Smooth muscle cell (in vitro differentiated cells): Measurements from ENCODE around the gene SHC1. TPM values are rescaled to one million over a fixed set of nuclear protein-coding genes. Genes with fewer than 3 reads are reported as not detected.

ENCODE experiments used
- DNase-seq: peaks from one replicate; lab custom pipeline; 2025; ENCODE audit not compliant: unreplicated experiment; lab: John Stamatoyannopoulos, UW
- H2AFZ ChIP-seq: fragments of 200-600 bp; sonication (generic); 2 replicates; pipeline ENCODE4 v1.6.0; 2016; ENCODE audit warnings: antibody characterized with exemption, low read depth, mild to moderate bottlenecking
- H3F3A ChIP-seq: fragments of 200-600 bp; sonication (generic); 2 replicates; pipeline ENCODE4 v1.6.0; 2017; ENCODE audit warnings: antibody characterized with exemption, low read depth
- H3K27ac ChIP-seq: fragments of 200-600 bp; sonication (generic); 2 replicates; pipeline ENCODE4 v1.5.1; 2016; ENCODE audit warnings: low read depth, mild to moderate bottlenecking
- H3K27me3 ChIP-seq: fragments of 200-600 bp; sonication (generic); 2 replicates; pipeline ENCODE4 v1.6.1; 2016; ENCODE audit warnings: low read depth, mild to moderate bottlenecking
- H3K36me3 ChIP-seq: fragments of 200-600 bp; sonication (generic); 2 replicates; pipeline ENCODE4 v1.5.1; 2016; ENCODE audit warnings: low read depth
- H3K4me1 ChIP-seq: fragments of 200-600 bp; sonication (generic); 2 replicates; pipeline ENCODE4 v1.5.1; 2016; ENCODE audit warnings: low read depth
- H3K4me2 ChIP-seq: fragments of 200-600 bp; sonication (generic); 2 replicates; pipeline ENCODE4 v1.6.0; 2016; ENCODE audit warnings: mild to moderate bottlenecking
- H3K4me3 ChIP-seq: fragments of 200-600 bp; sonication (generic); 2 replicates; pipeline ENCODE4 v1.5.1; 2016; ENCODE audit warnings: mild to moderate bottlenecking
- H3K79me2 ChIP-seq: fragments of 200-600 bp; sonication (generic); 2 replicates; pipeline ENCODE4 v1.6.0; 2016; ENCODE audit warnings: low read depth, mild to moderate bottlenecking
- H3K9ac ChIP-seq: fragments of 200-600 bp; sonication (generic); 2 replicates; pipeline ENCODE4 v1.6.0; 2016; ENCODE audit warnings: low read depth
- H3K9me3 ChIP-seq: fragments of 200-600 bp; sonication (generic); replicated peaks from 2 replicates; pipeline ENCODE4 v1.5.1; 2016; ENCODE audit warnings: low read depth
- H4K20me1 ChIP-seq: fragments of 200-600 bp; sonication (generic); 2 replicates; pipeline ENCODE4 v1.6.0; 2016; ENCODE audit warnings: low read depth
- WGBS: methylation state at CpG from one replicate; pipeline ENCODE4 v1.1.7; 2016; ENCODE audit warnings: low lambda C conversion rate; 5-methylcytosine and 5-hydroxymethylcytosine counted together
- polyA plus RNA-seq: library from polyadenylated mRNA; unstranded; fragments of >200 nt; fragmentation: Nextera tagmentation; extraction: Ambion mirVana; gene quantifications from 2 replicates; pipeline ENCODE4 v1.2.1, GENCODE V29; 2016
- total RNA-seq: library from RNA; depleted of rRNA; stranded (reverse); fragments of >200 nt; gene quantifications from 2 replicates; pipeline ENCODE4 v1.2.3, GENCODE V29; 2014
- TF ChIP-seq, protein P1 (sequence below): fragments of 200-600 bp; sonication (generic); IDR thresholded peaks from 2 replicates; pipeline ENCODE4 v1.5.1; 2017; ENCODE audit warnings: borderline replicate concordance, mild to moderate bottlenecking, antibody characterized with exemption; ENCODE audit not compliant: insufficient read depth, poor library complexity, severe bottlenecking

Gene SHC1
- total and polyA plus RNA-seq, 2 experiments from 2014 or later = 207 to 249 TPM

DNA sequence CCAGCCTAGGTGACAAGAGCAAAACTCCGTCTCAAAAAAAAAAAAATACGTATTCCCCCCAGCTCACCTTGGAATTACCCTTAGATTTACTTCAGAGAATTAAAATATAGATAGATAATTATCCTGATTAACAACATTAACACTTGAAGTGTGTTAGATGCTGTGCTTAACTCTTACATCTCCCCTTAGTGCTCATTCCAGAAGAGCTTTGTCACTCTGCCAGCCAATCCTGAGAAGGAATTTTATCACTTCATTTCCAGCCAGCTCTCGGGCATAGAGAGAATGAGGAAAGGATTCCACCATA lies 1.6 kb upstream of the SHC1 start:
- Histone ChIP-seq H4K20me1 (peaks cover 25% of the 10 kb centered on the region), H3K9me3 (no peaks in the 10 kb centered on the region), H2AFZ (no peak overlapping the region), H3K4me3 (peak overlapping the region; percentile 55), H3K4me1 (peaks cover 54% of the 10 kb centered on the region), H3K79me2 (peaks cover 49% of the 10 kb centered on the region), H3K36me3 (no peaks in the 10 kb centered on the region), H3K27me3 (no peaks in the 10 kb centered on the region), H3K4me2 (peak overlapping the region; percentile 94), H3K9ac (peak overlapping the region; percentile 95), H3K27ac (peak overlapping the region; percentile 98), H3F3A (peaks cover 38% of the 10 kb centered on the region)
- WGBS = 7% methylated on average over 3 of the region's 3 CpGs
- TF ChIP-seq, protein P1, sequence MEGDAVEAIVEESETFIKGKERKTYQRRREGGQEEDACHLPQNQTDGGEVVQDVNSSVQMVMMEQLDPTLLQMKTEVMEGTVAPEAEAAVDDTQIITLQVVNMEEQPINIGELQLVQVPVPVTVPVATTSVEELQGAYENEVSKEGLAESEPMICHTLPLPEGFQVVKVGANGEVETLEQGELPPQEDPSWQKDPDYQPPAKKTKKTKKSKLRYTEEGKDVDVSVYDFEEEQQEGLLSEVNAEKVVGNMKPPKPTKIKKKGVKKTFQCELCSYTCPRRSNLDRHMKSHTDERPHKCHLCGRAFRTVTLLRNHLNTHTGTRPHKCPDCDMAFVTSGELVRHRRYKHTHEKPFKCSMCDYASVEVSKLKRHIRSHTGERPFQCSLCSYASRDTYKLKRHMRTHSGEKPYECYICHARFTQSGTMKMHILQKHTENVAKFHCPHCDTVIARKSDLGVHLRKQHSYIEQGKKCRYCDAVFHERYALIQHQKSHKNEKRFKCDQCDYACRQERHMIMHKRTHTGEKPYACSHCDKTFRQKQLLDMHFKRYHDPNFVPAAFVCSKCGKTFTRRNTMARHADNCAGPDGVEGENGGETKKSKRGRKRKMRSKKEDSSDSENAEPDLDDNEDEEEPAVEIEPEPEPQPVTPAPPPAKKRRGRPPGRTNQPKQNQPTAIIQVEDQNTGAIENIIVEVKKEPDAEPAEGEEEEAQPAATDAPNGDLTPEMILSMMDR = no peak
- DNase-seq = no peak

DNA sequence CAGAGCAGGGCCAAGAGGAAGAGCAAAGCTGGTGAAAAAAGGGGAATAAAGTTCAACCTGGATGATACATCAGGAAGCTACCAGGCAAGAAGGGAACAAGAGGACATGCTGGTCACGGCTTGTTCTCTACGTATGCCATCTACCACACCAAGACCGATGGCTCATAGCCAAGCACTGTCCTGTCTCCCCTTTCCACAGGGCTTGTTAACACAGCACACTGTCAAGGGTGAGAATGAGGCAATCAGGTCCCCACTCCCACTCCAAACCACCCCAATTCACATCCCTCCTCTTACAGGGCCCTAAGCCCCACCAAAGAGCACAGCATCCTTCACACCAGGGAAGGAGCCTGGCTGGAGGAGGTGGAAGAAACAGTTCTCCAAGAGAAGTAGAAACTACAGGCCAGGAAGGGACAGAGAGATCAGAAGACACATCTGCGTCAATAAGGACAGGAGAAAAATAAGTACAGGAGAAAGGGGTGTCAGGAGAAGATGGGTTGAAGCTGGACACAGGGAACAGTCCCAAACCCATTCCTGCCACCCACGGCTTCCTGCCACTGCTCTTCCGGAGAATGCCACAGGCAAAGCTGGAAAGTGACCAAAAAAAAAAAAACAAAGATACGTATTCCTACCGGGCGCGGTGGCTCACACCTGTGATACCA lies 923 bp upstream of the SHC1 start:
- no peaks in the 10 kb centered on the region for H3K36me3 ChIP-seq
- TF ChIP-seq, protein P1 = no peak
- H3F3A ChIP-seq = peaks cover 42% of the 10 kb centered on the region
- H3K79me2 ChIP-seq = peaks cover 49% of the 10 kb centered on the region
- peaks cover 32% of the 10 kb centered on the region for H4K20me1 ChIP-seq
- H3K4me2 ChIP-seq = peak overlapping the region; percentile 94
- no peak for DNase-seq
- 45% methylated on average over 10 of the region's 10 CpGs for WGBS
- H3K27ac ChIP-seq = peak overlapping the region; percentile 98
- H3K27me3 ChIP-seq = no peaks in the 10 kb centered on the region
- H3K4me1 ChIP-seq = peaks cover 53% of the 10 kb centered on the region
- no peaks in the 10 kb centered on the region for H3K9me3 ChIP-seq
- H3K4me3 ChIP-seq = peak overlapping the region; percentile 55
- peak overlapping the region; percentile 95 for H3K9ac ChIP-seq
- H2AFZ ChIP-seq = no peak overlapping the region

DNA sequence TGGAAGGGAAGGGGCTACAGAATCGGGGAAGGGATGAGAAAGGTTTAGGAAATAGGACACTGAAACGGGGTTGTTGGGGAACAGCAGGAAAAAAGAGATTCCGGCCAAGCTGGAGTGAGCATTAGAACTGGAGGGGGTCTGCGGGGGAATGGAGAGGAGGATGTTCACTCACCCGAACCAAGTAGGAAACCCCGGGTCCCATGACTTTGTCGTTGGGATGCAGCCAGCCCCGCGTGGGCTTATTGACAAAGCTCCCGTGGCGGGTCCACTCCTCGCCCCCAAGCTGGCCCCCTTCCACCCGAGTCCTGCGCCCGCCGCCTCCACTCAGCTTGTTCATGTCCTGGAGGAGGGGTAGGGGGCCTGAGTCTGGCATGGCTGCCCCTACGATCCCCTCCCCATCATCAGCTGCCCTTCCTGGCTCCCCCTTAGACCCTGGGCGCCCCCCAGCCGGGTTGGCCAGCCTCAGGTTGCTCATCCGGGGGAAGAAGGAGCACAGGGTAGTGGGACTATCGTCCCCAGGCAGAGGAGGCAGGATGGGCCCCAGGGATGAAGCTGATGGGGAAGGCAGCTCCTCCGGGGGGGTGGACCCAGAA lies 591 bp downstream of the SHC1 start:
- no peaks in the 10 kb centered on the region for H3K9me3 ChIP-seq
- peak overlapping the region; percentile 55 for H3K4me3 ChIP-seq
- WGBS = 15% methylated on average over 15 of the region's 22 CpGs
- peak overlapping the region; percentile 94 for H3K4me2 ChIP-seq
- H3K4me1 ChIP-seq = peaks cover 46% of the 10 kb centered on the region
- H3K27me3 ChIP-seq = no peaks in the 10 kb centered on the region
- H3F3A ChIP-seq = peaks cover 41% of the 10 kb centered on the region
- peaks cover 39% of the 10 kb centered on the region for H4K20me1 ChIP-seq
- DNase-seq = no peak
- no peak overlapping the region for H2AFZ ChIP-seq
- TF ChIP-seq, protein P1 = no peak
- peak overlapping the region; percentile 98 for H3K27ac ChIP-seq
- peak overlapping the region; percentile 73 for H3K9ac ChIP-seq
- H3K36me3 ChIP-seq = no peaks in the 10 kb centered on the region
- peaks cover 43% of the 10 kb centered on the region for H3K79me2 ChIP-seq

DNA sequence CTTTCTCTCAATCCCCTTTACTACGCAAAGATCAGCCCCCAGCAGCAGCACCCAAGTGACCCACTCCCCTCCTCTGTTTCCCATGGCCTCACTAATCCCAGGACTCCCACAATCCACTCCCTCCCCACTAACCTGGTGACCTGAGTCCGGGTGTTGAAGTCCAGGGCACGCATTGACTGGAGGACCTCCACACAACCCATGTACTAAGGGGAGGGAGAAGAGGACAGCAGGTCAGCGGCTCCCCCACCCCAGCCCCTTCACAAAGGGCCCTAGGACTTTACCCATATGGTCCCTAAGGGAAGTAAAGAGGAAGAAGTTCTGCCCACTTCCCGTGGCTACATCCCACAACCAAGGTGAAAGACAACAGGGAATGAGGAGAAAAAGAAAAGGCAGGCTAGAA lies 1.3 kb downstream of the SHC1 start:
- Histone ChIP-seq H3K36me3 (no peaks in the 10 kb centered on the region), H4K20me1 (peaks cover 39% of the 10 kb centered on the region), H3K9me3 (no peaks in the 10 kb centered on the region), H3K4me1 (peaks cover 46% of the 10 kb centered on the region), H2AFZ (no peak overlapping the region), H3K27me3 (no peaks in the 10 kb centered on the region), H3K9ac (peak overlapping the region; percentile 73), H3F3A (peaks cover 47% of the 10 kb centered on the region), H3K79me2 (peaks cover 43% of the 10 kb centered on the region), H3K4me2 (peak overlapping the region; percentile 94), H3K27ac (peak overlapping the region; percentile 98), H3K4me3 (peak overlapping the region; percentile 55)
- WGBS = 20% methylated on average over 5 of the region's 5 CpGs
- TF ChIP-seq, protein P1 = no peak
- no peak for DNase-seq
